VCaP (cell line): ENCODE results near the gene AKAP13.

ENCODE experiments used
- H3K27ac ChIP-seq: fragments of 450-650 bp; 2 replicates; pipeline ENCODE4 v1.5.1; 2017
- TF ChIP-seq, protein P1 (sequence below): fragments of 450-650 bp; conservative IDR thresholded peaks from 2 replicates; pipeline ENCODE4 v1.5.1; 2017; ENCODE audit warnings: mild to moderate bottlenecking, moderate library complexity

AKAP13 gene

DNA sequence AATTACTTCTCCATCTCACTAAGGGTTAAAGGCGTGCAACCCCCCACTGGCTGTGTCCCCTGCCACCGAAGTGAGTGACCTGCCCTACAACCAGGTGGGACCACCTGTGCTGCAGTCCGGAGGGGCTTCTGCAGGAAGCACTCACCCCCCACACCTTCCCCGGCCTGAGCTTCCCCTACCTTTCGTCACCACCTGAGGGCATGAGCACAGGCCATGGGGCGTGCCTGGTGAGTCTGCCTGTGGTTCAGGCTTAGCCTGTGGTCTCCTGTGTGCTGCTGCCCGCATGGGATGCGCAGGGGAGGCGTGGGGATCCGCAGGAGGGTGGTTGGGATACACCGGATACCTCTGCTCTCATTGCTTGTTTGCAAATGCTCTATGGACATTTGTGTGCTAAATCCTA lies 368.3 kb downstream of the AKAP13 start:
- TF ChIP-seq, protein P1, sequence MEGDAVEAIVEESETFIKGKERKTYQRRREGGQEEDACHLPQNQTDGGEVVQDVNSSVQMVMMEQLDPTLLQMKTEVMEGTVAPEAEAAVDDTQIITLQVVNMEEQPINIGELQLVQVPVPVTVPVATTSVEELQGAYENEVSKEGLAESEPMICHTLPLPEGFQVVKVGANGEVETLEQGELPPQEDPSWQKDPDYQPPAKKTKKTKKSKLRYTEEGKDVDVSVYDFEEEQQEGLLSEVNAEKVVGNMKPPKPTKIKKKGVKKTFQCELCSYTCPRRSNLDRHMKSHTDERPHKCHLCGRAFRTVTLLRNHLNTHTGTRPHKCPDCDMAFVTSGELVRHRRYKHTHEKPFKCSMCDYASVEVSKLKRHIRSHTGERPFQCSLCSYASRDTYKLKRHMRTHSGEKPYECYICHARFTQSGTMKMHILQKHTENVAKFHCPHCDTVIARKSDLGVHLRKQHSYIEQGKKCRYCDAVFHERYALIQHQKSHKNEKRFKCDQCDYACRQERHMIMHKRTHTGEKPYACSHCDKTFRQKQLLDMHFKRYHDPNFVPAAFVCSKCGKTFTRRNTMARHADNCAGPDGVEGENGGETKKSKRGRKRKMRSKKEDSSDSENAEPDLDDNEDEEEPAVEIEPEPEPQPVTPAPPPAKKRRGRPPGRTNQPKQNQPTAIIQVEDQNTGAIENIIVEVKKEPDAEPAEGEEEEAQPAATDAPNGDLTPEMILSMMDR = no peak
- no peak overlapping the region for H3K27ac ChIP-seq

DNA sequence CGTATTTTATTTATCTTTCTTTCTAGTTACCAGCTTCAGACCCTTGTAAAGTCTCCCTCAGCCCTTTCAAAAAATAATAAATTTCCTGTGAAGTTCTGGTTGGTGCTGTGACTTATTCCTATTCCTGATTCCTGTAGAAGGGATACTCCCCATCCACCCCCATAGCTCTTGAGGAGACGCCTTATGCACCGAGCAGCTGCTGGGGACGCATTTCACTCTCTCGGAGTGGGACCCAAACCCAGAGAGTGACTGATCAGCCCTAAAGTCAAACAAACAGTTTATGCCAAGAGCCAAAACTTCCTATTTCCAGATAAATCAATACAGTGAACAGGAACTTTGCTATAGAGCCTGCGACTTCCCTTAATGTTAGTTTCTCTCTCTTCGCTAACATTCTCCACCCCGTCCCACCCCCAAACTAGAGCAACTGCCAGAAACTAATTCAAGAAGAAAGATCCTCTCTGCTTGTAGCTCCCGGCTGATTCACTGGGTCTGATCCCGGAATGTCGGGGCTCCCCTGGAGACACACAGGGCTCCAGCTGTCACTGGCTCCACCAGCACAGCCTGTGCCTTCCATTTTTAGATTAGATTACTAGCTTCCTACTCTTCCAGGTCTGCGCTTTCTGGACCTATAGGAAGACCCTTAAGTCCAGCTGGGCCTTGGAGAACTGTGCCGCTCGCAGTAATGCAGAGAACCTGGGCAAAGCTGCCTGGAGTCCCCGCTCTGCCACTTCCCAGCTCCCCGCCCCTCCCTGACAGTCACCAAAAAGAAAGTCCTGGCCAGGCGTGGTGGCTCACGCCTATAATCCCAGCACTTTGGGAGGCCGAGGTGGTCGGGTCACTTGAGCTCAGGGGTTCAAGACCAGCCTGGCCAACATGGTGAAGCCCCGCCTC lies 369.1 kb downstream of the AKAP13 start:
- TF ChIP-seq, protein P1 = no peak
- no peak overlapping the region for H3K27ac ChIP-seq

DNA sequence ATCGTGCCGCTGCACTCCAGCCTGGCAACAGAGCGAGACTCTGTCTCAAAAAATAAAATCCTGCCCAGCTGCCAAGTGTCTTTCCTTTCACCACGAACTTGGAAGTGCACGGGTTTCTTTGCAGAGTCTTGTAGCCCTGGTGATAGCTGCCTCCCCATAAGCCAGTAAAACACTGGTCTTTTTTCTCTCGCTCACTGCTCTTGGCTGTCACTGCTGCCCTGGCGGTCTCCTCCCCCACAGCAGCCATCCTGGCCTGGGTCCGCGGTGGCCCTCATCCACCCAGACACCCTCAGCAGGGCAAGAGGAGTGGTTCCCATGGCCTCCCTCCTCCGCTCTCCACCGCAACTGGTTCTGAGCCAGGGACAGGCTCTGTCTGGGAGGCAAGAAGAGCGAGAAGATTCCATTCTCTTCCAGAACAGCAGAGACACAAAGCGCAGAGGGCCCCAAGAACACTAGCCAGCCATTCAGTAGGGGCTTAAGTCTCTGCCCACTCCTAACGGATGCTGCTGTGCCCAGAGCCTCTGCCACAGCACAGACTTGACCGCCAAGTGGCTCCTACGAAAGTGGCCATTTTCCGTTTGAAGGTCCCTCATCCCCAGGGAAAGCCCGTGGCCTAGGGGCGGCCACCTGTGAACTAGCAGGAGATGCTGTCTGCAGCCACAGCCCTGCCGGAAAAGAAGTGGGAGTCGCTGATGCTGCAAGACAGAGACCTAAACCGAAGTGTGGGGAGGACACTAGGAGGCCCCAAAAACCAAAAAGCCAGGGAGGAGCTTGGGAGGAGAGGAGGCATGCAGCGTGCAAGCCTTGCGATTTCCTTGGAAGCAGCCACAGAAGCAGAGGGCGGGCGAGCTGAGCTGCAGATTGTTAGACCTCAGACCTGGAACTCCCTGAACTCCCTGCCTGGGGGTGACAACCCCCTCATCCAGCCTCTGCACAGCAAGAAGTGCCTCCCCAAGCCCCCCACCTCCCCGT lies 370.2 kb downstream of the AKAP13 start:
- no peak overlapping the region for H3K27ac ChIP-seq
- TF ChIP-seq, protein P1 = no peak

DNA sequence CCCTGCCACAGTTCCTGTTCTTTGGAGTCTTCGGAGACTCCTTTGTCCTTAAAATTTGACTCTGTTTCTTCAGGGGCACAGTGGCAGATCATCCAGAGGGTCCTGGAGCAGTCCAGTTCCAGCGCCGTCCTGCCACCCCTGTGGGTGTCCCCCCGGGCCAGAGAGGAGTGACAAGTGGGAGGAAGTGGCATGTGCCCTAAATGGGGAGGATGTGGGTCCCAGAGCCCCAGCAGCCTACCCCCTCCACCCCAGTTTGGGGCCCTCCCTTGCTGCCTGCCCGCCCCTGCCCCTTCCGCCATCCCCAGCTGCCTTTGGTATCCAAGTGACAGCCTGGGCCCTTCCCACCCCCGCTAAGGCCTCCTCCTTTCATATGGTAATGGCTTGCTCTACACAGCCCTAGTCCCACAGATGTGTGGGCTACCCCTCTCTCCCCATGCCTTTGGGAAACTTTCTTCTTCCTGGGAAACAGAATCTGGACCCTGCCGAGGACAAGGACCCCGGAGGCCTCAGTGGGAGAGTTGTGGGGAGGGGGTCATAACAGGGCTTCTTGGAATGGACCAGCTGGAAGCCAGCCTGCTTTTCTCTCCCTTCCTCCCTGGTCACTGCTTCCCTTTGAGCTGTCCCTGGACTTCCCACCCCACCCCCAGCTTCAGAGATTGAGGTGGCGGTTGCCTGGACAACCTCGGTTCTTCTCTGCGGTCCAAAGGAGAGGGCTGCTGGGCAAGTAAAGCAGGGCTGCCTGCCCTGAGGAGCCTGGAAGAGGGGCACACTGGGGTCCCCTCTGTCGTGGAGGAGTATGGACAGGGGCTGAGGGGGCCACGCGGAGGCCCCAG lies 371.1 kb downstream of the AKAP13 start:
- H3K27ac ChIP-seq = no peak overlapping the region
- TF ChIP-seq, protein P1 = no peak

DNA sequence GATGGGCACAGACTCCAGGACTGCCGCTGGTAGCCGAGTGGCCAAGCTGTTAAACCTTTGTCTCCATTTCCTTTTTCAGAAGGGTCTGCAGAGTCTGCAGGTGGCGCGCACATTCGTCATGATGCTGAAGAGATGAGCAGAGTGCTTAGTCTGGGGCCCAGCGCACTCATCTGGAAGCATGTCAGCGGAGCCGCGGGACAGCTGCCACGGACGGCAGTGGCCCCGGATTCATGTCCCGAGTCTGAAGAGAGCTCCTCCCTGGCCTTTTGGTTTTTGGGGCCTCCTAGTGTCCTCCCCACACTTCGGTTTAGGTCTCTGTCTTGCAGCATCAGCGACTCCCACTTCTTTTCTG lies 371.7 kb downstream of the AKAP13 start:
- TF ChIP-seq, protein P1 = no peak
- no peak overlapping the region for H3K27ac ChIP-seq

DNA sequence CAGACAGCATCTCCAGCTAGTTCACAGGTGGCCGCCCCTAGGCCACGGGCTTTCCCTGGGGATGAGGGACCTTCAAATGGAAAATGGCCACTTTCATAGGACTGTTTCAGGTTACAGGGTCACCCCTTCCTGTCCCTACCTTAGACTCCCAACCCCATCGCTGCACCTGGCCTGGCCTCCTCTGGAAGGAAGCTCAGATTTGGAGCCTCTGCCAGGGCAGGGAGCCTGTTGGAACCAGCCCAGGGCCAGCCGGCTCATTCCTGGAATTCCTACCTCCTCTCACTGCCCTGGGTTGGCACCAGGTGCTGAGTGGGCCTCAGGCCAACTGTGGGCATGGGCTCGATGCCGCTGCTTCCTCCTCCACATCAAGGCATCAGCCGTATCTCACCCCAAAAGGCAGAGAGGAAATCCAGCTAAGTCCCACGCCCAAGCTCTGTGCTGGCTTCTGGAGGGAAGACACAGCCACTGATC lies 372.1 kb downstream of the AKAP13 start:
- no peak overlapping the region for H3K27ac ChIP-seq
- TF ChIP-seq, protein P1 = no peak
